Activated naive CD8-positive, alpha-beta T cell treated with anti-CD3 and anti-CD28 coated beads, Interleukin-2, amount 10 ng/mL, durations not matched to agents 7 days and 5 days (primary cell): Measurements from ENCODE around the gene PCK2. TPM values are rescaled to one million over a fixed set of nuclear protein-coding genes. Genes with fewer than 3 reads are reported as not detected.
A peak's percentile ranks its signal among the peaks of the same experiment; 100 is the strongest.

Source experiments
- ATAC-seq: fragments of 150-1000 bp; cut with Tn5 transposase; one replicate; pipeline ENCODE4 v1.10.0; 2021; ENCODE audit warnings: low read depth, moderate library complexity
- POLR2A ChIA-PET: fragments of 350-600 bp; sonication (Branson Sonifier 250); formaldehyde crosslinking; loops from one replicate; lab custom pipeline; 2021; ENCODE audit warnings: antibody characterized with exemption; lab: Charles Lee
- DNase-seq: peaks from one replicate; pipeline ENCODE4 v3.0.0; 2021
- H3K27ac Mint-ChIP-seq: one replicate; pipeline ENCODE4 v1.8.0; 2022; ENCODE audit warnings: mild to moderate bottlenecking, mixed read lengths
- H3K27me3 Mint-ChIP-seq: one replicate; pipeline ENCODE4 v1.8.0; 2022; ENCODE audit warnings: mild to moderate bottlenecking, moderate library complexity, mixed read lengths
- H3K36me3 Mint-ChIP-seq: one replicate; pipeline ENCODE4 v1.8.0; 2021; ENCODE audit warnings: mild to moderate bottlenecking, mixed read lengths
- H3K4me1 Mint-ChIP-seq: one replicate; pipeline ENCODE4 v1.8.0; 2021; ENCODE audit warnings: mixed read lengths
- H3K4me3 Mint-ChIP-seq: one replicate; pipeline ENCODE4 v1.8.0; 2022; ENCODE audit warnings: mild to moderate bottlenecking, moderate library complexity, mixed read lengths
- H3K9me3 Mint-ChIP-seq: one replicate; pipeline ENCODE4 v1.8.0; 2021; ENCODE audit warnings: mixed read lengths
- total RNA-seq, 2 experiments: library from RNA; stranded (reverse); gene quantifications; one replicate each; pipeline ENCODE4 v1.2.3, GENCODE V29; 2021

The PCK2 gene
- total RNA-seq, 2 experiments from 2014 or later = 47.4 to 50.6 TPM

GRCh38 chr14:24122898-24123297, 28.8 kb downstream of the PCK2 start:
- no peak overlapping the region for H3K27ac Mint-ChIP-seq
- DNase-seq (no peak), ATAC-seq (no peak)
- H3K36me3 Mint-ChIP-seq = peaks cover 28% of the 10 kb centered on the region
- H3K27me3 Mint-ChIP-seq = no peaks in the 10 kb centered on the region
- H3K9me3 Mint-ChIP-seq = no peaks in the 10 kb centered on the region
- H3K4me1 Mint-ChIP-seq = peaks cover 11% of the 10 kb centered on the region
- POLR2A ChIA-PET = interaction anchor here (0.9 to 5.9 kb wide), 4 partner anchors 8 to 19 kb away, joined by 3 to 43 read pairs (median 16); partner anchors contain the start of genes DCAF11, EMC9, NRL and PSME1
- no peak overlapping the region for H3K4me3 Mint-ChIP-seq

- Mint-ChIP-seq H3K4me3 (no peak overlapping the region), H3K4me1 (peaks cover 5% of the 10 kb centered on the region), H3K9me3 (no peaks in the 10 kb centered on the region), H3K36me3 (peaks cover 22% of the 10 kb centered on the region), H3K27me3 (no peaks in the 10 kb centered on the region), H3K27ac (peak overlapping the region; percentile 19)
- DNase-seq = no peak
- no peak for ATAC-seq
- POLR2A ChIA-PET = interaction anchor here (5.8 to 5.9 kb wide), 2 partner anchors 9 to 12 kb away, joined by 29 to 43 read pairs; partner anchors contain the start of genes DCAF11, NRL and PSME1
Measured at GRCh38 chr14:24123424-24124417, 29.6 kb downstream of the PCK2 start.

- no peak overlapping the region for H3K4me3 Mint-ChIP-seq
- DNase-seq (no peak), ATAC-seq (no peak)
- peaks cover 20% of the 10 kb centered on the region for H3K36me3 Mint-ChIP-seq
- peaks cover 8% of the 10 kb centered on the region for H3K4me1 Mint-ChIP-seq
- no peaks in the 10 kb centered on the region for H3K9me3 Mint-ChIP-seq
- no peaks in the 10 kb centered on the region for H3K27me3 Mint-ChIP-seq
- POLR2A ChIA-PET = interaction anchor here (0.7 to 5.9 kb wide), 7 partner anchors 9 to 34 kb away, joined by 3 to 43 read pairs (median 7); partner anchors contain the start of genes DCAF11, EMC9, IRF9 and NRL
- H3K27ac Mint-ChIP-seq = no peak overlapping the region
Measured at GRCh38 chr14:24126939-24127338, 32.8 kb downstream of the PCK2 start.

GRCh38 chr14:24127673-24128072, 33.6 kb downstream of the PCK2 start:
- H3K9me3 Mint-ChIP-seq = no peaks in the 10 kb centered on the region
- peaks cover 13% of the 10 kb centered on the region for H3K4me1 Mint-ChIP-seq
- no peak for ATAC-seq
- H3K27me3 Mint-ChIP-seq = no peaks in the 10 kb centered on the region
- H3K4me3 Mint-ChIP-seq = no peak overlapping the region
- peaks cover 14% of the 10 kb centered on the region for H3K36me3 Mint-ChIP-seq
- POLR2A ChIA-PET = interaction anchor here (1.2 to 5.9 kb wide), 3 partner anchors 8 to 14 kb away, joined by 3 to 43 read pairs (median 7); partner anchors contain the start of genes DCAF11, EMC9, NRL and PSME1
- H3K27ac Mint-ChIP-seq = no peak overlapping the region
- DNase-seq = no peak

GRCh38 chr14:24129410-24129998, 35.4 kb downstream of the PCK2 start:
- Mint-ChIP-seq H3K4me3 (no peak overlapping the region), H3K4me1 (peaks cover 18% of the 10 kb centered on the region), H3K9me3 (no peaks in the 10 kb centered on the region), H3K27me3 (no peaks in the 10 kb centered on the region), H3K36me3 (peaks cover 10% of the 10 kb centered on the region), H3K27ac (no peak overlapping the region)
- DNase-seq (no peak), ATAC-seq (no peak)
- POLR2A ChIA-PET = interaction anchor here (1.3 to 5.6 kb wide), 2 partner anchors 12 to 13 kb away, joined by 4 to 51 read pairs; partner anchors contain the start of genes DCAF11, EMC9 and NRL

- no peaks in the 10 kb centered on the region for H3K27me3 Mint-ChIP-seq
- H3K27ac Mint-ChIP-seq = peak within 1 kb of the TSS; percentile 38
- H3K36me3 Mint-ChIP-seq = peaks cover 8% of the 10 kb centered on the region
- H3K9me3 Mint-ChIP-seq = no peaks in the 10 kb centered on the region
- H3K4me3 Mint-ChIP-seq = no peak within 1 kb of the TSS
- ATAC-seq = no peak
- no peak for DNase-seq
- POLR2A ChIA-PET = interaction anchor here (1.2 to 5.6 kb wide), 2 partner anchors 14 to 34 kb away, joined by 3 to 51 read pairs; partner anchors contain the start of genes DCAF11 and NRL
- peaks cover 23% of the 10 kb centered on the region for H3K4me1 Mint-ChIP-seq
Measured at GRCh38 chr14:24130380-24130716, 36.2 kb downstream of the PCK2 start, which contains the start of gene FITM1. Gene FITM1 (plus strand): TSS chr14:24130659. CDS start chr14:24131564, 905 bp downstream.

GRCh38 chr14:24130717-24131548, 36.8 kb downstream of the PCK2 start:
- Mint-ChIP-seq H3K36me3 (peaks cover 8% of the 10 kb centered on the region), H3K9me3 (no peaks in the 10 kb centered on the region), H3K4me3 (no peak overlapping the region), H3K27me3 (no peaks in the 10 kb centered on the region), H3K4me1 (peaks cover 25% of the 10 kb centered on the region), H3K27ac (peak overlapping the region; percentile 38)
- no peak for DNase-seq
- POLR2A ChIA-PET = interaction anchor here (1.2 to 5.6 kb wide), 5 partner anchors 9 to 33 kb away, joined by 3 to 51 read pairs (median 9); partner anchors contain the start of genes DCAF11, IRF9, NRL and PSME2
- ATAC-seq = no peak

GRCh38 chr14:24131549-24131966, 37.4 kb downstream of the PCK2 start:
- Mint-ChIP-seq H3K4me1 (peaks cover 25% of the 10 kb centered on the region), H3K4me3 (no peak overlapping the region), H3K27ac (peak overlapping the region; percentile 88), H3K9me3 (no peaks in the 10 kb centered on the region), H3K27me3 (no peaks in the 10 kb centered on the region), H3K36me3 (peaks cover 9% of the 10 kb centered on the region)
- no peak for ATAC-seq
- DNase-seq = no peak
- POLR2A ChIA-PET = interaction anchor here (1.0 to 5.6 kb wide), 6 partner anchors 9 to 81 kb away, joined by 3 to 51 read pairs (median 6); partner anchors contain the start of genes CHMP4A, DCAF11, IRF9 and NRL

- Mint-ChIP-seq H3K27me3 (no peaks in the 10 kb centered on the region), H3K27ac (peak overlapping the region; percentile 88), H3K9me3 (no peaks in the 10 kb centered on the region), H3K36me3 (peaks cover 15% of the 10 kb centered on the region), H3K4me1 (peaks cover 31% of the 10 kb centered on the region), H3K4me3 (peak overlapping the region; percentile 33)
- DNase-seq (peak; percentile 43), ATAC-seq (no peak)
- POLR2A ChIA-PET = interaction anchor here (1.0 to 5.6 kb wide), 7 partner anchors 9 to 81 kb away, joined by 3 to 51 read pairs (median 9); partner anchors contain the start of genes CHMP4A, DCAF11, EMC9 and IRF9
Measured at GRCh38 chr14:24132061-24132685, 38.1 kb downstream of the PCK2 start.

GRCh38 chr14:24132976-24133375, 38.9 kb downstream of the PCK2 start:
- peaks cover 16% of the 10 kb centered on the region for H3K36me3 Mint-ChIP-seq
- POLR2A ChIA-PET = interaction anchor here (0.9 to 5.6 kb wide), 7 partner anchors 8 to 576 kb away, joined by 3 to 51 read pairs (median 6); partner anchors contain the start of genes DCAF11, EMC9, IRF9 and NRL
- H3K9me3 Mint-ChIP-seq = no peaks in the 10 kb centered on the region
- H3K27me3 Mint-ChIP-seq = no peaks in the 10 kb centered on the region
- H3K4me3 Mint-ChIP-seq = peak overlapping the region; percentile 33
- no peak for DNase-seq
- ATAC-seq = no peak
- H3K4me1 Mint-ChIP-seq = peaks cover 32% of the 10 kb centered on the region
- peak overlapping the region; percentile 88 for H3K27ac Mint-ChIP-seq

GRCh38 chr14:24133735-24134134, 39.6 kb downstream of the PCK2 start:
- POLR2A ChIA-PET = interaction anchor here (0.9 to 5.6 kb wide), 6 partner anchors 8 to 577 kb away, joined by 3 to 51 read pairs (median 8); partner anchors contain the start of genes DCAF11, EMC9, IRF9 and NRL

More at GRCh38 chr14:24133735-24134134, 39.6 kb downstream of the PCK2 start:
- ATAC-seq (no peak), DNase-seq (no peak)
- peaks cover 24% of the 10 kb centered on the region for H3K36me3 Mint-ChIP-seq
- H3K27me3 Mint-ChIP-seq = no peaks in the 10 kb centered on the region
- no peaks in the 10 kb centered on the region for H3K9me3 Mint-ChIP-seq
- no peak overlapping the region for H3K27ac Mint-ChIP-seq
- H3K4me1 Mint-ChIP-seq = peaks cover 38% of the 10 kb centered on the region
- no peak overlapping the region for H3K4me3 Mint-ChIP-seq
